MM.1S (cell line): ENCODE measurements around the gene NRG3.

Source experiments
- DNase-seq: peaks from one replicate; pipeline ENCODE4 v3.0.0-alpha.2; 2015
- H2AFZ ChIP-seq: fragments of 300-600 bp; sonication (generic); 2 replicates; pipeline ENCODE4 v1.6.0; 2016; ENCODE audit warnings: antibody characterized with exemption, low read length
- H3F3A ChIP-seq: fragments of 300-600 bp; sonication (generic); 2 replicates; pipeline ENCODE4 v1.6.1; 2016; ENCODE audit warnings: mild to moderate bottlenecking, antibody characterized with exemption, low read length, moderate library complexity, mixed read lengths; ENCODE audit not compliant: insufficient read depth
- H3K27ac ChIP-seq: fragments of 300-600 bp; sonication (generic); 2 replicates; pipeline ENCODE4 v1.5.1; 2016; ENCODE audit warnings: mild to moderate bottlenecking, low read length
- H3K27me3 ChIP-seq: fragments of 300-600 bp; sonication (generic); replicated peaks from 2 replicates; pipeline ENCODE4 v1.6.0; 2016; ENCODE audit warnings: low read length; ENCODE audit not compliant: insufficient read depth
- H3K36me3 ChIP-seq: fragments of 300-600 bp; sonication (generic); replicated peaks from 2 replicates; pipeline ENCODE4 v1.6.1; 2016; ENCODE audit warnings: mild to moderate bottlenecking, low read length, mixed read lengths; ENCODE audit not compliant: insufficient read depth
- H3K4me1 ChIP-seq: fragments of 300-600 bp; sonication (generic); 2 replicates; pipeline ENCODE4 v1.6.1; 2016; ENCODE audit warnings: low read length, mixed read lengths
- H3K4me2 ChIP-seq: fragments of 300-600 bp; sonication (generic); 2 replicates; pipeline ENCODE4 v1.6.0; 2016; ENCODE audit warnings: low read depth, low read length
- H3K4me3 ChIP-seq: fragments of 300-600 bp; sonication (generic); 2 replicates; pipeline ENCODE4 v1.5.1; 2016; ENCODE audit warnings: low read length, mixed read lengths
- H3K79me2 ChIP-seq: fragments of 300-600 bp; sonication (generic); 2 replicates; pipeline ENCODE4 v1.6.1; 2016; ENCODE audit warnings: mixed run types, low read length, mixed read lengths
- H3K9ac ChIP-seq: fragments of 300-600 bp; sonication (generic); 2 replicates; pipeline ENCODE4 v1.6.1; 2016; ENCODE audit warnings: low read length, mixed read lengths
- H3K9me2 ChIP-seq: fragments of 300-600 bp; sonication (generic); replicated peaks from 2 replicates; pipeline ENCODE4 v1.6.1; 2016; ENCODE audit warnings: mild to moderate bottlenecking, low read length, mixed read lengths; ENCODE audit not compliant: insufficient read depth
- H3K9me3 ChIP-seq: fragments of 300-600 bp; sonication (generic); replicated peaks from 2 replicates; pipeline ENCODE4 v1.6.1; 2016; ENCODE audit warnings: mild to moderate bottlenecking, low read length, mixed read lengths; ENCODE audit not compliant: insufficient read depth
- H4K20me1 ChIP-seq: fragments of 300-600 bp; sonication (generic); 2 replicates; pipeline ENCODE4 v1.6.1; 2016; ENCODE audit warnings: mild to moderate bottlenecking, low read length, moderate library complexity, mixed read lengths; ENCODE audit not compliant: insufficient read depth
- CTCF ChIP-seq: fragments of 300-600 bp; sonication (generic); IDR thresholded peaks from 2 replicates; pipeline ENCODE4 v1.5.1; 2016; ENCODE audit warnings: antibody characterized with exemption, low read length, mixed read lengths
- EZH2 ChIP-seq: fragments of 300-600 bp; sonication (generic); optimal IDR thresholded peaks from 2 replicates; pipeline ENCODE3; 2017; ENCODE audit warnings: low read depth, mild to moderate bottlenecking, antibody characterized with exemption, low read length, mixed read lengths
- EZH2phosphoT487 ChIP-seq: fragments of 300-600 bp; sonication (generic); IDR thresholded peaks from 2 replicates; pipeline ENCODE4 v1.6.1; 2018; ENCODE audit warnings: antibody characterized with exemption, low read length

The NRG3 gene

GRCh38 chr10:81905161-81905560 is 30.2 kb downstream of the NRG3 start:
- no peak for DNase-seq
- H3K4me2 ChIP-seq = no peak overlapping the region
- H4K20me1 ChIP-seq = no peaks in the 10 kb centered on the region
- no peaks in the 10 kb centered on the region for H3K9me2 ChIP-seq
- no peaks in the 10 kb centered on the region for H3F3A ChIP-seq
- no peaks in the 10 kb centered on the region for H3K27me3 ChIP-seq
- H2AFZ ChIP-seq = no peak overlapping the region
- H3K4me1 ChIP-seq = no peaks in the 10 kb centered on the region
- H3K36me3 ChIP-seq = no peaks in the 10 kb centered on the region
- no peak overlapping the region for H3K4me3 ChIP-seq
- no peak overlapping the region for H3K9ac ChIP-seq
- no peak overlapping the region for H3K27ac ChIP-seq
- TF ChIP-seq CTCF (no peak), EZH2phosphoT487 (no peak), EZH2 (no peak)
- no peaks in the 10 kb centered on the region for H3K9me3 ChIP-seq
- H3K79me2 ChIP-seq = peaks cover 16% of the 10 kb centered on the region

GRCh38 chr10:81909453-81909852 is 34.5 kb downstream of the NRG3 start:
- DNase-seq = no peak
- peaks cover 20% of the 10 kb centered on the region for H3K79me2 ChIP-seq
- no peaks in the 10 kb centered on the region for H3F3A ChIP-seq
- TF ChIP-seq CTCF (no peak), EZH2phosphoT487 (no peak), EZH2 (no peak)
- no peaks in the 10 kb centered on the region for H3K9me2 ChIP-seq
- H2AFZ ChIP-seq = no peak overlapping the region
- H3K9me3 ChIP-seq = no peaks in the 10 kb centered on the region
- H3K27me3 ChIP-seq = no peaks in the 10 kb centered on the region
- no peak overlapping the region for H3K4me3 ChIP-seq
- no peak overlapping the region for H3K27ac ChIP-seq
- no peak overlapping the region for H3K9ac ChIP-seq
- no peaks in the 10 kb centered on the region for H3K36me3 ChIP-seq
- no peaks in the 10 kb centered on the region for H4K20me1 ChIP-seq
- no peak overlapping the region for H3K4me2 ChIP-seq
- no peaks in the 10 kb centered on the region for H3K4me1 ChIP-seq

- TF ChIP-seq EZH2 = no peak
- no peak for TF ChIP-seq EZH2phosphoT487
- TF ChIP-seq CTCF = no peak
- H3K9me2 ChIP-seq = no peaks in the 10 kb centered on the region
- H3F3A ChIP-seq = no peaks in the 10 kb centered on the region
- no peak overlapping the region for H3K4me2 ChIP-seq
- H3K9ac ChIP-seq = no peak overlapping the region
- no peaks in the 10 kb centered on the region for H3K4me1 ChIP-seq
- H3K79me2 ChIP-seq = peaks cover 20% of the 10 kb centered on the region
- no peaks in the 10 kb centered on the region for H3K36me3 ChIP-seq
- H3K27ac ChIP-seq = no peak overlapping the region
- H4K20me1 ChIP-seq = no peaks in the 10 kb centered on the region
- no peak for DNase-seq
- no peak overlapping the region for H3K4me3 ChIP-seq
- no peaks in the 10 kb centered on the region for H3K9me3 ChIP-seq
- no peaks in the 10 kb centered on the region for H3K27me3 ChIP-seq
- no peak overlapping the region for H2AFZ ChIP-seq
Measured at GRCh38 chr10:81911328-81911727, 36.3 kb downstream of the NRG3 start.
